ENCODE measurements around the gene MAP3K8. TPM values are rescaled to one million over a fixed set of nuclear protein-coding genes. Genes with fewer than 3 reads are reported as not detected.

MAP3K8 gene
- total and polyA plus RNA-seq, 2 donors (not counting 1 experiment from before 2014, with no cell fraction given): 97.0 to 99.2 TPM

GRCh38 chr10:30494558-30494957 is 60.6 kb downstream of the MAP3K8 start:
- no peaks in the 10 kb centered on the region for H3K9me3 Mint-ChIP-seq (ENCODE audit: insufficient read depth)
- H3K36me3 ChIP-seq (replicated peaks in 1 of 2; ENCODE audit: control extremely low read depth in 1 of 2, control insufficient read depth in 1 of 2, extremely low read depth in 1 of 2, insufficient read depth in 2 of 2, low read length in 1 of 2): no peaks in the 10 kb centered on the region
- H3K27ac Mint-ChIP-seq: peak overlapping the region; percentile 91
- H3K4me1 Mint-ChIP-seq: peaks cover 89% of the 10 kb centered on the region
- intact Hi-C loops (cut with micrococcal nuclease): loop anchor here (1.0 to 5.0 kb wide), 3 partner anchors 8 to 37 kb away; no protein-coding TSS in a partner anchor
- peaks cover 90 to 93% of the 10 kb centered on the region in 2 donors for H3K4me1 ChIP-seq (ENCODE audit: control insufficient read depth in 2 of 2, insufficient read depth in 2 of 2, low read length in 2 of 2)
- peak overlapping the region; percentile 64 for H3K4me2 ChIP-seq (replicated peaks; ENCODE audit: low read depth, low read length, poor library complexity, severe bottlenecking)
- DNase-seq: peak; percentile 39
- peak overlapping the region; percentile 34 for H3K9ac ChIP-seq (ENCODE audit: low read length)
- ChIA-PET POLR2A (interaction anchor here (0.6 to 2.9 kb wide), 2 partner anchors 10 to 58 kb away, joined by 3 to 6 read pairs; no protein-coding TSS in a partner anchor), CTCF (interaction anchor here (0.8 to 3.0 kb wide), 9 partner anchors 11 to 81 kb away, joined by 3 to 15 read pairs (median 3); no protein-coding TSS in a partner anchor)
- peak overlapping the region in 1 of 5 experiments; percentile 21 for H3K4me3 ChIP-seq (ENCODE audit: control extremely low read depth in 1 of 5, extremely low read depth in 1 of 5, insufficient read depth in 1 of 5, low read depth in 2 of 5, low read length in 4 of 5)
- H4K20me1 ChIP-seq (ENCODE audit: control insufficient read depth, insufficient read depth, low read length, poor library complexity, severe bottlenecking): no peaks in the 10 kb centered on the region
- H3K27ac ChIP-seq (ENCODE audit: low read length in 2 of 2): peak overlapping the region; percentile 62 to 88
- no peaks in the 10 kb centered on the region for H3K9me3 ChIP-seq (ENCODE audit: control extremely low read depth in 1 of 3, control insufficient read depth in 2 of 3, insufficient read depth in 1 of 3, low read length in 2 of 3)
- H3K27me3 Mint-ChIP-seq: no peaks in the 10 kb centered on the region
- H2AFZ ChIP-seq (ENCODE audit: insufficient read depth, low read depth, low read length, poor library complexity, severe bottlenecking): no peak overlapping the region
- no peak for ATAC-seq (ENCODE audit: low read depth)
- 62% methylated on average over 3 of the region's 4 CpGs for WGBS (ENCODE audit: insufficient coverage)
- peaks cover 1% of the 10 kb centered on the region for H3K79me2 ChIP-seq (ENCODE audit: control insufficient read depth, insufficient read depth, low read length)
- H3K27me3 ChIP-seq (replicated peaks in 1 of 4; ENCODE audit: control extremely low read depth in 1 of 4, control insufficient read depth in 3 of 4, insufficient read depth in 4 of 4, low read length in 3 of 4): no peaks in the 10 kb centered on the region
- H3K4me3 Mint-ChIP-seq: peak overlapping the region; percentile 77
- TF ChIP-seq EZH2 (IDR thresholded peaks at IDR 0.05; ENCODE audit: borderline replicate concordance, insufficient read depth, low read depth, low read length, poor library complexity, severe bottlenecking) (no peak), CTCF (IDR thresholded peaks at IDR 0.05) (no peak)

- H3K27me3 ChIP-seq (replicated peaks in 1 of 4; ENCODE audit: control extremely low read depth in 1 of 4, control insufficient read depth in 3 of 4, insufficient read depth in 4 of 4, low read length in 3 of 4): no peaks in the 10 kb centered on the region
- H3K4me3 ChIP-seq (ENCODE audit: control extremely low read depth in 1 of 5, extremely low read depth in 1 of 5, insufficient read depth in 1 of 5, low read depth in 2 of 5, low read length in 4 of 5): no peak overlapping the region
- ChIA-PET CTCF (interaction anchor here (0.9 kb wide), 1 partner anchor 38 kb away, joined by 3 read pairs; no protein-coding TSS in a partner anchor), POLR2A (no interaction called here)
- intact Hi-C loops (cut with micrococcal nuclease): no loop called here
- no peaks in the 10 kb centered on the region for H4K20me1 ChIP-seq (ENCODE audit: control insufficient read depth, insufficient read depth, low read length, poor library complexity, severe bottlenecking)
- H3K36me3 ChIP-seq (replicated peaks in 1 of 2; ENCODE audit: control extremely low read depth in 1 of 2, control insufficient read depth in 1 of 2, extremely low read depth in 1 of 2, insufficient read depth in 2 of 2, low read length in 1 of 2): no peaks in the 10 kb centered on the region
- H3K4me1 Mint-ChIP-seq: peaks cover 87% of the 10 kb centered on the region
- H2AFZ ChIP-seq (ENCODE audit: insufficient read depth, low read depth, low read length, poor library complexity, severe bottlenecking): no peak overlapping the region
- H3K4me2 ChIP-seq (replicated peaks; ENCODE audit: low read depth, low read length, poor library complexity, severe bottlenecking): no peak overlapping the region
- peaks cover 3% of the 10 kb centered on the region for H3K79me2 ChIP-seq (ENCODE audit: control insufficient read depth, insufficient read depth, low read length)
- ATAC-seq (ENCODE audit: low read depth) (no peak), DNase-seq (no peak)
- WGBS (ENCODE audit: insufficient coverage): no CpG with 5 or more reads among the region's 6 CpGs
- H3K9me3 Mint-ChIP-seq (ENCODE audit: insufficient read depth): no peaks in the 10 kb centered on the region
- no peak overlapping the region for H3K27ac ChIP-seq (ENCODE audit: low read length in 2 of 2)
- TF ChIP-seq EZH2 (IDR thresholded peaks at IDR 0.05; ENCODE audit: borderline replicate concordance, insufficient read depth, low read depth, low read length, poor library complexity, severe bottlenecking): no peak
- no peak for TF ChIP-seq CTCF (IDR thresholded peaks at IDR 0.05)
- H3K4me1 ChIP-seq (ENCODE audit: control insufficient read depth in 2 of 2, insufficient read depth in 2 of 2, low read length in 2 of 2): peaks cover 88 to 90% of the 10 kb centered on the region in 2 donors
- no peaks in the 10 kb centered on the region for H3K27me3 Mint-ChIP-seq
- peak overlapping the region; percentile 57 for H3K27ac Mint-ChIP-seq
- no peaks in the 10 kb centered on the region for H3K9me3 ChIP-seq (ENCODE audit: control extremely low read depth in 1 of 3, control insufficient read depth in 2 of 3, insufficient read depth in 1 of 3, low read length in 2 of 3)
- no peak overlapping the region for H3K9ac ChIP-seq (ENCODE audit: low read length)
- peak overlapping the region; percentile 18 for H3K4me3 Mint-ChIP-seq
These were observed 61.7 kb downstream of the MAP3K8 start for GRCh38 chr10:30495687-30496086.

Measured in B cell (primary cell).